IMR-90 (cell line): Measurements from ENCODE around the gene SEMA4B.

ENCODE experiments used
- BHLHE40 ChIP-seq: fragments of 150-350 bp; IDR thresholded peaks from 2 replicates; pipeline ENCODE4 v1.6.1; 2016; ENCODE audit warnings: mild to moderate bottlenecking, low read depth, low read length
- CEBPB ChIP-seq: IDR thresholded peaks from 2 replicates; pipeline ENCODE4 v1.6.1; 2012; ENCODE audit warnings: low read depth, low read length, improper control_type of control experiment
- CHD1 ChIP-seq: IDR thresholded peaks from 2 replicates; pipeline ENCODE4 v1.6.1; 2012; ENCODE audit warnings: low read depth, low read length, improper control_type of control experiment
- MAFK ChIP-seq: IDR thresholded peaks from 2 replicates; pipeline ENCODE4 v1.6.1; 2012; ENCODE audit warnings: low read depth, low read length, improper control_type of control experiment
- MAZ ChIP-seq: IDR thresholded peaks from 2 replicates; pipeline ENCODE4 v1.6.1; 2012; ENCODE audit warnings: low read depth, mild to moderate bottlenecking, low read length, improper control_type of control experiment, moderate library complexity, borderline replicate concordance
- POLR2A ChIP-seq: IDR thresholded peaks from 2 replicates; pipeline ENCODE4 v1.6.1; 2012; ENCODE audit warnings: mild to moderate bottlenecking, low read depth, low read length
- TF ChIP-seq, protein P1 (sequence below): conservative IDR thresholded peaks from 2 replicates; pipeline ENCODE4 v1.5.1; 2012; ENCODE audit warnings: mild to moderate bottlenecking, low read depth, low read length, improper control_type of control experiment
- TF ChIP-seq, protein P2 (sequence below): fragments of 150-350 bp; IDR thresholded peaks from 2 replicates; pipeline ENCODE4 v1.6.1; 2016; ENCODE audit warnings: low read depth, mild to moderate bottlenecking, low read length, moderate library complexity, borderline replicate concordance

DNA sequence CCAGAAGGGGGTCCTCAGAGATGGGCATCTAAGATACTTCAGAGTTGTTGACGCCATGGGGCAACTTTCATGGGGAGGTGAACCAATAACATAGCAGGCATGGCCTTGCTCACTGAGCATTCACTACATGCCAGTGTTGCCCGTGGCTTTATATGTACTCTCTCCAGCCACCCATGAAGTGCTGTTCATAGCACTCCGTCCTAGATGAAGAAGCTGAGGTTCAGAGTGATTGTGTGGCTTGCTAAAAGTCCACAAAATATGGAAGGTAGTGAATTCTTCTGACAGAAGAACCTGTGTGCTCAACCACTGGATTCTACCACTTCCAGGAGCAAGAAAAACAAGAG lies 9.8 kb upstream of the SEMA4B start:
- TF ChIP-seq, protein P1, sequence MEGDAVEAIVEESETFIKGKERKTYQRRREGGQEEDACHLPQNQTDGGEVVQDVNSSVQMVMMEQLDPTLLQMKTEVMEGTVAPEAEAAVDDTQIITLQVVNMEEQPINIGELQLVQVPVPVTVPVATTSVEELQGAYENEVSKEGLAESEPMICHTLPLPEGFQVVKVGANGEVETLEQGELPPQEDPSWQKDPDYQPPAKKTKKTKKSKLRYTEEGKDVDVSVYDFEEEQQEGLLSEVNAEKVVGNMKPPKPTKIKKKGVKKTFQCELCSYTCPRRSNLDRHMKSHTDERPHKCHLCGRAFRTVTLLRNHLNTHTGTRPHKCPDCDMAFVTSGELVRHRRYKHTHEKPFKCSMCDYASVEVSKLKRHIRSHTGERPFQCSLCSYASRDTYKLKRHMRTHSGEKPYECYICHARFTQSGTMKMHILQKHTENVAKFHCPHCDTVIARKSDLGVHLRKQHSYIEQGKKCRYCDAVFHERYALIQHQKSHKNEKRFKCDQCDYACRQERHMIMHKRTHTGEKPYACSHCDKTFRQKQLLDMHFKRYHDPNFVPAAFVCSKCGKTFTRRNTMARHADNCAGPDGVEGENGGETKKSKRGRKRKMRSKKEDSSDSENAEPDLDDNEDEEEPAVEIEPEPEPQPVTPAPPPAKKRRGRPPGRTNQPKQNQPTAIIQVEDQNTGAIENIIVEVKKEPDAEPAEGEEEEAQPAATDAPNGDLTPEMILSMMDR, result no peak
- TF ChIP-seq MAZ (no peak), CEBPB (no peak), BHLHE40 (no peak), MAFK (no peak), CHD1 (no peak), POLR2A (no peak)
- TF ChIP-seq, protein P2, sequence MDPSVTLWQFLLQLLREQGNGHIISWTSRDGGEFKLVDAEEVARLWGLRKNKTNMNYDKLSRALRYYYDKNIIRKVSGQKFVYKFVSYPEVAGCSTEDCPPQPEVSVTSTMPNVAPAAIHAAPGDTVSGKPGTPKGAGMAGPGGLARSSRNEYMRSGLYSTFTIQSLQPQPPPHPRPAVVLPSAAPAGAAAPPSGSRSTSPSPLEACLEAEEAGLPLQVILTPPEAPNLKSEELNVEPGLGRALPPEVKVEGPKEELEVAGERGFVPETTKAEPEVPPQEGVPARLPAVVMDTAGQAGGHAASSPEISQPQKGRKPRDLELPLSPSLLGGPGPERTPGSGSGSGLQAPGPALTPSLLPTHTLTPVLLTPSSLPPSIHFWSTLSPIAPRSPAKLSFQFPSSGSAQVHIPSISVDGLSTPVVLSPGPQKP, result no peak
